PC-3 (cell line): ENCODE measurements around the gene OR6K2.

ENCODE experiments used
- CTCF ChIP-seq: fragments of 300-600 bp; sonication (generic); conservative IDR thresholded peaks from 2 replicates; pipeline ENCODE4 v1.5.1; 2017; ENCODE audit warnings: antibody characterized with exemption, low read depth, mild to moderate bottlenecking, low read length
- EZH2 ChIP-seq: fragments of 300-600 bp; sonication (generic); IDR thresholded peaks from one replicate; pipeline ENCODE4 v1.6.1; 2017; ENCODE audit warnings: antibody characterized with exemption, mild to moderate bottlenecking, low read length; ENCODE audit not compliant: unreplicated experiment

GRCh38 chr1:158694596-158694995 lies 5.9 kb downstream of the OR6K2 start:
- TF ChIP-seq CTCF (no peak), EZH2 (no peak)
